ENCODE measurements around the gene ARID3A. TPM values are rescaled to one million over a fixed set of nuclear protein-coding genes. Genes with fewer than 3 reads are reported as not detected.

ARID3A gene
- total RNA-seq, 2 experiments from 2014 or later: 9.9 to 21.6 TPM

DNA sequence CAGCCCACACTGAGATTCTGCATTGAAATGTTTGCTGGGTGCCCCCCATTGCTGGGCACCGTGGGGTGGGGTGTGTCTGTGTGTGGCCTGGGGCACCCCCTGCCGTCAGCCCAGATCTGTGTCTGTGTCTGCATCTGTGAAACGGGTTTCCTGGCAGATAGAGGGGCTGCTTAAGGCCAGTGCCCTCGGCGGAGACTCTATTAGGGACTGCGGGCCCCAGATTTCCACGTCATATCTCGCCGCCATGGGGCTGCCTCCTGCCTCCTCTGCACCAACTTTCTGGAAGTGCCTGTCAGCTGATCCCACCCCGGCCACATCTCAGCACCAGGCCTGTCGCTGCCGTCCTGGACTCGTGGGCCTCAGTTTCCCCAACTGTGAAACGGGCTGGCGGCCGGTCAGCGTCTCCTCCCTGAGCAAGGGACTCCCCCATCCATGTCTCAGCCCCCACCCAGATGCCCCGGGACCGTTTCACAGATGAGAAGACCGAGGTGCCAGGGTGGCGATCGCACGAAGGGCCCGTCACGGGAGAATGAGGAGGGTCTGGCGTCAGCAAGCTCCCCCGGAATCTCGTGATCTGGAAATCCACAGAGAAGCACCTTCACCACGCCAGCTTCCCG lies 21.4 kb downstream of the ARID3A start:
- Histone ChIP-seq H3K79me2 (ENCODE audit: insufficient read depth, low read depth, low read length) (no peaks in the 10 kb centered on the region), H3K9me3 (ENCODE audit: low read length) (no peaks in the 10 kb centered on the region), H3K4me3 (ENCODE audit: low read depth, low read length, poor library complexity, severe bottlenecking) (no peak overlapping the region), H3K9me2 (ENCODE audit: insufficient read depth, low read length) (no peaks in the 10 kb centered on the region), H3K4me1 (ENCODE audit: insufficient read depth, low read length, poor library complexity, severe bottlenecking) (peaks cover 38% of the 10 kb centered on the region), H3K36me3 (ENCODE audit: insufficient read depth, low read length) (no peaks in the 10 kb centered on the region), H2AFZ (ENCODE audit: low read length) (no peak overlapping the region), H3K4me2 (ENCODE audit: low read length) (peak overlapping the region; percentile 48), H4K20me1 (ENCODE audit: insufficient read depth, low read length) (no peaks in the 10 kb centered on the region), H3K27ac (ENCODE audit: low read depth, low read length, poor library complexity, severe bottlenecking) (no peak overlapping the region)
- POLR2A ChIA-PET: interaction anchor here (0.6 kb wide), 1 partner anchor 18 kb away, joined by 6 read pairs; no protein-coding TSS in a partner anchor
- no peak for DNase-seq (ENCODE audit: low spot score)
- no peak for TF ChIP-seq EZH2phosphoT487 (IDR thresholded peaks at IDR 0.05; ENCODE audit: borderline replicate concordance, low read depth, low read length)
- TF ChIP-seq, protein P1, sequence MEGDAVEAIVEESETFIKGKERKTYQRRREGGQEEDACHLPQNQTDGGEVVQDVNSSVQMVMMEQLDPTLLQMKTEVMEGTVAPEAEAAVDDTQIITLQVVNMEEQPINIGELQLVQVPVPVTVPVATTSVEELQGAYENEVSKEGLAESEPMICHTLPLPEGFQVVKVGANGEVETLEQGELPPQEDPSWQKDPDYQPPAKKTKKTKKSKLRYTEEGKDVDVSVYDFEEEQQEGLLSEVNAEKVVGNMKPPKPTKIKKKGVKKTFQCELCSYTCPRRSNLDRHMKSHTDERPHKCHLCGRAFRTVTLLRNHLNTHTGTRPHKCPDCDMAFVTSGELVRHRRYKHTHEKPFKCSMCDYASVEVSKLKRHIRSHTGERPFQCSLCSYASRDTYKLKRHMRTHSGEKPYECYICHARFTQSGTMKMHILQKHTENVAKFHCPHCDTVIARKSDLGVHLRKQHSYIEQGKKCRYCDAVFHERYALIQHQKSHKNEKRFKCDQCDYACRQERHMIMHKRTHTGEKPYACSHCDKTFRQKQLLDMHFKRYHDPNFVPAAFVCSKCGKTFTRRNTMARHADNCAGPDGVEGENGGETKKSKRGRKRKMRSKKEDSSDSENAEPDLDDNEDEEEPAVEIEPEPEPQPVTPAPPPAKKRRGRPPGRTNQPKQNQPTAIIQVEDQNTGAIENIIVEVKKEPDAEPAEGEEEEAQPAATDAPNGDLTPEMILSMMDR (conservative IDR thresholded peaks at IDR 0.05; ENCODE audit: low read length): peak; percentile 37; the same call in 1 of the 2 replicates
- intact Hi-C loops (cut with micrococcal nuclease; ENCODE audit: unreplicated experiment): loop anchor here (2.0 kb wide), 1 partner anchor 22 kb away; no protein-coding TSS in a partner anchor
- BruUV-seq (replicated peaks): no TSS peak
- CTCF ChIA-PET (ENCODE audit: unreplicated experiment): no interaction called here

DNA sequence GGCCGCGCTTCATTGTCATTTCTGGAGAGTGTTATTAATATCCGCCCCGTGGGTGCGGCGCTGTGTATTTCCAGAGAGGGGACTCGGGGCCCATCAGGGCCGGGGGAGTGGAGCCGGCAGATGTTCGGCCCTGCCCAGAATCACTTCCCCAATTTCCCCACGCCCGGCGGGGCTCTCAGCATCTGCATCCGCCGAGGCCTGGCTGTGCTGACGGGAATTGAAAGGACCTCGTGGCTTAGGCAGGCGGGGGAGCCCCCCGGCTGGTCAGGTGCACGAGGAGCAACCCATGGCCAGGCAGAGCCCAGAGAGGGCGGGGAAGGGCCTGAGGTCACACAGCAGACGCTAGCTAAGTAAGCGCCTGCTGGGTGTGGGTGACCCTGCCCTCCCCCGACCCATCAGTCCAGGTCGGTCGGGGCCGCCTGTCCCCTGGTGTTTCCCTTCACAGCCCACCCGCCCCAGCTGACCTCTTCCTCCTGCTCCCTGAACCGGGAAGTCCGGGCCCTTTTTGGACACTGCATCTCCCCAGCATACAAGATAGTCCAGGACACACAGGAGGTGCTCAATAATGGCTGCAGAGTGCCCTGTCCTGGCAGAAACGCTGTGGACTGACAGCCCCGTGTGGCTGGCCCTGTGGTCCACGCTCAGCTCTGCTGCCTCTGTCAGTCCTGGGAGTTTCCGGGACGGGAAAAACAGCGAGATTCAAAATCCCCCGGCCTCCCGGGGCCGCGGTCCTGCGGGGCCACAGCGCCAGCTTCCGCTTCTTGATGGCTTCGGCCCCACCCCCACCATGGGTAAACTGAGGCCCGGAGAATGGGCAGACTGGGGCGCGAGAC lies 22.1 kb downstream of the ARID3A start:
- DNase-seq (ENCODE audit: low spot score): peak; percentile 88
- TF ChIP-seq, protein P1 (conservative IDR thresholded peaks at IDR 0.05; ENCODE audit: low read length): no peak
- TF ChIP-seq EZH2phosphoT487 (IDR thresholded peaks at IDR 0.05; ENCODE audit: borderline replicate concordance, low read depth, low read length): no peak
- Histone ChIP-seq H3K4me3 (ENCODE audit: low read depth, low read length, poor library complexity, severe bottlenecking) (peak overlapping the region; percentile 7), H3K36me3 (ENCODE audit: insufficient read depth, low read length) (no peaks in the 10 kb centered on the region), H3K9me3 (ENCODE audit: low read length) (no peaks in the 10 kb centered on the region), H2AFZ (ENCODE audit: low read length) (no peak overlapping the region), H3K9me2 (ENCODE audit: insufficient read depth, low read length) (no peaks in the 10 kb centered on the region), H4K20me1 (ENCODE audit: insufficient read depth, low read length) (no peaks in the 10 kb centered on the region), H3K4me2 (ENCODE audit: low read length) (peak overlapping the region; percentile 48), H3K27ac (ENCODE audit: low read depth, low read length, poor library complexity, severe bottlenecking) (no peak overlapping the region), H3K79me2 (ENCODE audit: insufficient read depth, low read depth, low read length) (no peaks in the 10 kb centered on the region), H3K4me1 (ENCODE audit: insufficient read depth, low read length, poor library complexity, severe bottlenecking) (peaks cover 45% of the 10 kb centered on the region)
- intact Hi-C loops (cut with micrococcal nuclease; ENCODE audit: unreplicated experiment): loop anchor here (2.0 kb wide), 1 partner anchor 23 kb away; no protein-coding TSS in a partner anchor
- CTCF ChIA-PET (ENCODE audit: unreplicated experiment): no interaction called here
- POLR2A ChIA-PET: interaction anchor here (0.6 to 0.7 kb wide), 2 partner anchors 18 to 344 kb away, joined by 3 to 6 read pairs; no protein-coding TSS in a partner anchor
- BruUV-seq (replicated peaks): no TSS peak
